Measurements from ENCODE around the gene VAMP2.

DNA sequence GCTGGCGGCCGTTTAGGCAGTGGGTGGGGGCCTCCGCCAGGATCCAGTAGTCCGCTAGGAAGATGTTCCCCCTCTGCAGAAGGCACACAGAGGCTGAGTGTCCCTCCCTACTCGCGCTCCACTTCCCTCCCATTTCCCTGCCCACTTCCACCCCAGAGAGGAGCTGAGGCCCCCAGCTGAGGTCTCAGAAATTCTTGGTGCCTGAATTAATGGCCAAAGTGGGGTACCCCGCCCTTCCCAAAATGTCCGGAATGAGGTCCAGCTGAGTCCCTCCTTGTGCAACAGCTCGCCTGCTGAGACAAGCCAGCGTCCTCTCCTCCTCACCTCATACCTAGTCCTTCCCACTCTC, 52.3 kb downstream of the VAMP2 start:
- TF ChIP-seq EZH2phosphoT487 (IDR thresholded peaks at IDR 0.05; ENCODE audit: borderline replicate concordance, low read length) (no peak), CTCF (conservative IDR thresholded peaks at IDR 0.05; ENCODE audit: low read depth, low read length) (no peak; the same call in 1 of the 2 replicates)

Measured in PC-3 (cell line).